Cardiac fibroblast (primary cell): ENCODE measurements around the gene RAB11FIP2.
A peak's percentile ranks its signal among the peaks of the same experiment; 100 is the strongest.

Source experiments
- DNase-seq, 2 donors: peaks; one replicate each; pipeline versions ENCODE4 v3.0.0 to v3.0.0-alpha.2; 2010; ENCODE audit warnings: low read depth in 2 of 2
- H3K4me3 ChIP-seq, 2 donors: replicated peaks in 1 of 2; 1 replicate in 1 of 2; 2 replicates in 1 of 2; pipeline ENCODE4 v1.5.1; 2011; ENCODE audit warnings: low read depth in 2 of 2, low read length in 2 of 2, mild to moderate bottlenecking in 2 of 2, moderate library complexity in 1 of 2
- CTCF ChIP-seq: IDR thresholded peaks from one replicate; pipeline ENCODE4 v1.5.1; 2011; ENCODE audit warnings: low read depth, mild to moderate bottlenecking, low read length, inconsistent platforms

RAB11FIP2 gene

DNA sequence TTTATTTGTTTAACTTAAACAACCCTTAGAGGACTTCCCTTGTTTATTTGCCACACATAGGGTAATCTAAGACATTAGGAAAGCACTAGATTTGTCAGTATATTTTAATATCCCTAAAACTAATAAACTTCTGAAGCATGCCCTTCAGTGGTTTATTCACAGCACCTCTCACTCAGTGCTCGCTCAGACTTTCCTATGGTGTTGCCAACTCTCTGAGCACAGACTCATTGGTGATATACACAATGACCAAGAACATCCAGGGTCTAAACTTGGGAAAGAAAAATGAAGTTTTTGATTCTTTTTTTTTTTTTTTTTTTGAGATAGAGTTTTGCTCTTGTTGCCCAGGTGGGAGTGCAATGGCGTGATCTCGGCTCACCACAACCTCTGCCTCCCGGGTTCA lies 82.2 kb downstream of the RAB11FIP2 start:
- TF ChIP-seq CTCF, result no peak
- no peak for DNase-seq
- H3K4me3 ChIP-seq, result no peak overlapping the region

- no peak for TF ChIP-seq CTCF
- no peak overlapping the region for H3K4me3 ChIP-seq
- DNase-seq, result peak in 1 of 2 donors; percentile 20
These were observed 86.3 kb downstream of the RAB11FIP2 start for GRCh38 chr10:117960345-117960935.

DNA sequence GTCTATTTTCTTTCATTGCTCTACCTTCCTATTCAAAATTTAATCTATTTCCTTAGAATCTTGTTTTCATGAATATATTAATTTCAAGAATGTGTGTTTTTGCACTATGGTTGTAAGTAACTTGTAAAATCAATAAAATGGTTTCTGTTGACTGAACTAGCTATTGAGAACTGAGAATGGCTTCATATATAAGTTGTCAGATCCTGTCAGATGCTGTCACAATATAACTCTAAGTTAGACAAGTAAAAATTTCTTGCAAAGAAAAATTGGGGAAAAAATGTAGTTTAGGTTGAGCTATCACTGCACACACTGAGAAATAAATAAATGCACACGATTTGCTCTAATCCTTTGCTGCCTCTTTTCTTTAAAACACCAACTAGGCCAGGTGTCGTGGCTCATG lies 89.8 kb downstream of the RAB11FIP2 start:
- no peak overlapping the region for H3K4me3 ChIP-seq
- TF ChIP-seq CTCF, result no peak
- DNase-seq, result no peak

- DNase-seq, result no peak
- H3K4me3 ChIP-seq, result no peak overlapping the region
- TF ChIP-seq CTCF, result no peak
These were observed 91.6 kb downstream of the RAB11FIP2 start for GRCh38 chr10:117955176-117955575.
